NCI-H524 (cell line): ENCODE measurements around the gene ITPR1.

Source experiments
- DNase-seq, 2 experiments: peaks; one replicate each; lab custom pipeline; 2025; lab: John Stamatoyannopoulos, UW

The ITPR1 gene

DNA sequence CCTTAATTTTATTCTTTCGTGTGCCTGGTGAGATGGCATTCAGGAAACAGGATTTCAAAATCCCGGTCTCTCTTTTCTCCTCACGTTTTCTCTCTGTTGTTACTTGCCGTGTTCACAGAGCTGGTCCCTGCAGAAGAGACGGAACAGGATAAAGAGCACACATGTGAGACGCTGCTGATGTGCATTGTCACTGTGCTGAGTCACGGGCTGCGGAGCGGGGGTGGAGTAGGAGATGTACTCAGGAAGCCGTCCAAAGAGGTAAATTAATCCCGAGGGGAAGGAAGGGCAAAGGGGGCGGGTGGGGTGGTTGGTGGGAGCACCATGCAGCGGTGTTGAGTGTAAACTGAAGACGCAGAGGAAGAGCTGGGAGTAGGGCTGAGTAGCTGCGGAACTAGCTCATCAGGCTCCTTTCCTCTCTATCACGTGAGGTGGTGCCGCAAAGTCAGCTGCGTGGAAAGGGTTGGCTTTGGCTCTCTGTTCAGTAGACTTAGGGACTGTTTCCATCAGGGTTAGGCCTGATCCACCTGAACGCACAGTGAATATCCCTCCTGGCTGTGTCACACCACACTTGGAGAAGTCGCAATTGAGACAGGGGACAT, 321.3 kb downstream of the ITPR1 start:
- DNase-seq = no peak

DNA sequence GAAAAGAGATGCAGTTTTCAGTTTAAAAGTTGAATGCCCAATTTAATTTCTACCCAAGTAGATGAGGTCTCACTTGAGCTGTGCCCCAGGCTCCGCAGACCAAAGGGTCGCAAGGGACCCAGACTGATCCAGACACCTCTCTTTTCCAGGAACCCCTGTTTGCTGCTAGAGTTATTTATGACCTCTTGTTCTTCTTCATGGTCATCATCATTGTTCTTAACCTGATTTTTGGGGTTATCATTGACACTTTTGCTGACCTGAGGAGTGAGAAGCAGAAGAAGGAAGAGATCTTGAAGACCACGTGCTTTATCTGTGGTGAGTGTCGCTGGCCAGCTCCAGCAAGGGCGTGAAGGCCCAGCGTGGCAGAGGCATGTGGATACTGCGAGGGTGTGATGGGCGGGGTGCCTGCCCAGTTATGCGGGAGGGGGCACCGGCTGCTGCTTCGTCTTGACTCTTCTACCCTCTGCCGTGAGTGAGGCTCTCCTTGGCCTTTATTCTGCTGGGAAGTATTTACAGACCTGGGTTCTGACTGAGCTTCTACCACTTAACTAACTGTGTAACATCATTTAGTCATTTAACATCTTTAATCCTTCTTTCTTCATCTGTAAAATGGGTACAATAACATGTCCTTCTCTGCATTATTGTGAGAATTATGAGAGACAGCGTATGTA, 321.9 kb downstream of the ITPR1 start:
- no peak for DNase-seq

DNA sequence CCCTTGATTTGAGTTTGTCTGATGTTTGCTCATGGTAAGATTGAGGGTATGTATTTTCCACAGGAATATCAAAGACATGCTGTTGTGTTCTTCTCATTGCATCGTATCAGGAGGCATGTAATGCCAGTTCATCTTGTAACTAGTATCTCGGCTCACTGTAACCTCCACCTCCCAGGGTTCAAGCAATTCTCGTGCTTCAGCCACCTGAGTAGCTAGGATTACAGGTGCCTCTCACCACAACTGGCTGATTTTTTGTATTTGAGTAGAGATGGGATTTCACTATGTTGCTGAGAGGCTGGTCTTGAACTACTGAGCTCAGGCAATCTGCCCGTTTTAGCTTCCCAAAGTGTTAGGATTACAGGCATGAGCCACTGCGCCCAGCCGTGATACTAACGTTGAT, 323.2 kb downstream of the ITPR1 start:
- DNase-seq = no peak

DNA sequence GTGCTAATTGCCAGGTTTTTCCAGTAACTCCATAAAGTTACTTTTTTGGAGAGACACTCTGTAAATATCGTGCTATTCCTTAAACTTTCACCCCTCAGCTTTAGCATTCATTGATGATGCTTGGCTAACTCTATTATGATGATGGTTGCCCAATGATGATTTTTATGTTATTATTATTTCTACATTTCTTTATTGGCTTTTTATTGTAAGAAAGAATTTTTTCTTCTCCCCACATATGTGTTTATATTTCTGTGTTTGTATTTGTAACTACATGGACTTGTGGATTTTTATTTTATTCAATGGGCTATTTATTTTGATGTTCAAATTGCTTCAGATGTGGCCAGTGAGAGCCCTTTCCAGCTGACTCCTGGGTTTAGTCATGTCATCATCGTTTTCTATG, 323.6 kb downstream of the ITPR1 start:
- no peak for DNase-seq

- no peak for DNase-seq
These were observed 324.0 kb downstream of the ITPR1 start for GRCh38 chr3:4817128-4817527.

DNA sequence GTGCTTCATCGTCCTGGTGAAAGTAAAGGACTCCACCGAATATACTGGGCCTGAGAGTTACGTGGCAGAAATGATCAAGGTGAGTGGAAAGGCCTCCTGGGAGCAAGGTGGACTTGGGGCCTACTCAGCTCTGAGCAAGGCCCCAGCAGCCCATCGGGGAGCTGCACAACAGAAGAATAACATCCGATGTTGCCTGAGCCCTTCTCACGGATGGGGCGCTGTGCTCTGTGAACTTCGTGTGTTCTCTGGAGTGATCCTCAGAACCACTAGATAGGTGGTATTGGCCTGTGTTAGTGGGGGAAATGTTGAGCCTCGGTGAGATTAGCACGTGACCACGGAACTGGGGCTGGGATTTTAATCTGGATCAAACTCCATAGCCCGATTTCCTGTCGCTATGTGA, 325.0 kb downstream of the ITPR1 start:
- no peak for DNase-seq

DNA sequence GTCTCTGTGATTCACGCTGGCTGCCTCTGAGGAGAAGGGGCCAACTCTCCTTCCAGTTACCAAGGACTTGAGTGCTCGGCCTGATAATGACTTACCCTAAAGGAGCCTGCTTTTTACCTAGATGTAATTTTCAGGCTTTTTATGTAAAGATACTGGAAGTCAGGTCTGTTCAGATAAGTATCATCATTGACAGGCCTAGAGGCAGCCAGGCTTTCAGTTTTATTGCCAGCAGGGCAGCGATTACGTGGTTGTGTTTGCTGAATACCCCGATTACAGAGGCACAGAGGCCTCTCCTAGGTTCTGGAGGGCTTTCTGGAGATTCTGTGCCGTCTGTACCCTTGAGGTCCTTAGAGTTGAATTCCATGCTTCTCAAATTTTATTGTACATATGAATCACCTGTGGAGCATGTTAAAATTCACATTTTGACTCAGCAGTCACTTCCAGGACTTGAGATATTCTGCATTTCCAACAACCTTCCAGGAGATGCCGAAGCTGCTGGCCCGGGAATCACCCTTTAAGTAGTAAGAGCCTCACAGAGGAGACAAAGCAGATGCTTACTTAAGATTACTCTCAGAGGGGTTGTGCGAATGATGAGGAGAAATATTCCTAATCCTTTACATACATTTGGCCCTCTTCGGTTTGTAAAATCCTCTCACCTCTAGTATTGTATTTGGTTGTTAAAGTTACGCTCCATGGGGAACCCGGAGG, 326.0 kb downstream of the ITPR1 start:
- DNase-seq = no peak

DNA sequence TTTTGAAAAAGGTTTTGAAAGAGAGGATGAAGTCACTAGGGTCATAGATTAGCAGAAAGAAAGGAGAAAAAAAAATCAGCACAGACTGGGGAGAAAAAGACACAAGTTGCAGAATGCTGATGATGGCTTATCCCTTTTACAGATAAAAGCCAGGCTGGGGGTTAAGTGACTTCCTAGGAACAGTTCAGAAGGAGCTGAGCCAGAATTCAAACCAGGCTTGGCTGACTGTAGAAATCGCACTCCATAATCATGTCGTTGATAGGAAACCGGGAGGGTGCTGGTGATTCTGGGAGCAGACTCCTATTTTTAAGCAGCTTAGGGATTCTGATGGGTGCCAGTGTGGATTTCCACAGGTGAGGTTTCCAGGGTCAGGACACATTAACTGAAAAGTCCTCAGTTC, 326.6 kb downstream of the ITPR1 start:
- DNase-seq = no peak

GRCh38 chr3:4820296-4821121, 327.4 kb downstream of the ITPR1 start:
- DNase-seq = no peak

DNA sequence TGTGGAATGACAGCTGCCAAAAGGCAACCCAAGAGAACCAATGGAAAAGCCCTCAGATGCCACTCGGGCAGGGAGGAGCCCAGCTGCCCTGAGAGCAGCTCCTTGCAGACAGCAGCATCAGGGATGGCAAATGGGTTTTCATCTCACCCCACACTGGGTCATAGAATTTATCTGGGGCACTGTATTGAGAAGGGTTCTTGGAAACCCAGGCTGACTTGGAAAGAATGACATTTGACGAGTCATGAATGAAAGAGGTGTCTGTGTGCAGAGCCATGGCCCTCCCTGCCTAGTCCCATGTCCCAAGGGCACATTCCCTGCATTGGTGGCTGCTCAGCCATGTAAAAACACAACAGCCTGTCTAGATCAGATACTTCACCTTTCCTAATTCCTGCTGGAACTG, 328.2 kb downstream of the ITPR1 start:
- no peak for DNase-seq

DNA sequence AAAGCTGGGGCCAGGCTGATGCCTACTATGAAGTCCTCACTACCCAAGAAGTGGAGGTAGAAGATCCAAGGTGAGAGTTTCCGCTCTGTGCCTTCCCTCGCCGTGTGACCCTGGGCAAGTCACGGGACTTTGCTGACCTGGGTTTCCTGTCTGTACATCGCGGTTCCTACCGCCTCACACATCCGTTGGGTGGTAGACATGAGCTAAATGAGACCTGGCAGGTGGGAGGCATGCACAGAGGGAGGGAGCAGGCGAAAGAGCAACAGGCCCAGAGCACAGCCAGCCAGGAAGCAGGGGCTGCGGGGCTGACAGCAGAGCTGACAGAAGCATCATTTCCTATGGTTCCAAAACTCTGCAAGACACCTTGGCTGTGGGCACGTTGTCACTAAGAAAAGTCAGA, 328.8 kb downstream of the ITPR1 start:
- DNase-seq = no peak

GRCh38 chr3:4822568-4822967, 329.4 kb downstream of the ITPR1 start:
- no peak for DNase-seq

GRCh38 chr3:4823385-4823784, 330.2 kb downstream of the ITPR1 start:
- no peak for DNase-seq

GRCh38 chr3:4823986-4824925, 331.1 kb downstream of the ITPR1 start:
- no peak for DNase-seq

GRCh38 chr3:4824926-4825325, 331.8 kb downstream of the ITPR1 start:
- no peak for DNase-seq

DNA sequence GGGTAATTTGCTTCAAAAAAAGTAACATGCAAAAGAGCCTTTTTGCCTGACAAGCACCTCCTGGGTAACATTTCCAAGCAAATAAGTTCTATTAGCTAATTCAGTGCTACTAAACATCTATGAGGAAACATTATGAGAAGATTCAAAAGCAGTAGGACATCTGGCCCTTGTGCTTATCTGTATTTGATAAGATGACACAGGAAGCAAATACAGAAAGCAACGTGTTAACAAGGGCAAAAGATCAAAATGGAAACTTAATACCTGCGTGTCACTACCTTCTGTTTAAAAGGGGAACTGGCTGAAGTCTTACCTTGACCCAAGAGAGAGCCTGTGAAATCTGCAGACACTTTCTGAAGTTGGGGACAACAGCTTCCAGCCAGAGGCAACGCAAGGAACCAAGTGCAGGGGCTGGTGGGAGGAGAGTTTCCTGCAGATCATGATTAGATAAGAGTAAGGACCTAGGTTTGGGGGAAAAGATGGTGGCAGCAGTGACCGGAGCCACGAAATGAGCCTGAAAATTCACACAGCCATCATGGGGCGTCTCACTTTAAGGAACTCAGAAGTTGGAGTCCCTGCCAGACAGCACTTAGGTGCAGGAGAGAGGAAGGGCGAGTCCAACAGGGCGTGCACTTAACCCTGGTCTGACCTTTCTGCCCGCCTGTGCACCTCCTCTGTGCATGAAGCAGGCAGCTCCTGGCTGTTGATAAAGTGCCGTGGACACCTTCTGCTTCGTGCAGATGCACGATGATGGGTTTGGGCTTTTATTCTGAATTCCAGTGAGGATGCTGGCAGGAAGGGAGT, 332.5 kb downstream of the ITPR1 start:
- no peak for DNase-seq

DNA sequence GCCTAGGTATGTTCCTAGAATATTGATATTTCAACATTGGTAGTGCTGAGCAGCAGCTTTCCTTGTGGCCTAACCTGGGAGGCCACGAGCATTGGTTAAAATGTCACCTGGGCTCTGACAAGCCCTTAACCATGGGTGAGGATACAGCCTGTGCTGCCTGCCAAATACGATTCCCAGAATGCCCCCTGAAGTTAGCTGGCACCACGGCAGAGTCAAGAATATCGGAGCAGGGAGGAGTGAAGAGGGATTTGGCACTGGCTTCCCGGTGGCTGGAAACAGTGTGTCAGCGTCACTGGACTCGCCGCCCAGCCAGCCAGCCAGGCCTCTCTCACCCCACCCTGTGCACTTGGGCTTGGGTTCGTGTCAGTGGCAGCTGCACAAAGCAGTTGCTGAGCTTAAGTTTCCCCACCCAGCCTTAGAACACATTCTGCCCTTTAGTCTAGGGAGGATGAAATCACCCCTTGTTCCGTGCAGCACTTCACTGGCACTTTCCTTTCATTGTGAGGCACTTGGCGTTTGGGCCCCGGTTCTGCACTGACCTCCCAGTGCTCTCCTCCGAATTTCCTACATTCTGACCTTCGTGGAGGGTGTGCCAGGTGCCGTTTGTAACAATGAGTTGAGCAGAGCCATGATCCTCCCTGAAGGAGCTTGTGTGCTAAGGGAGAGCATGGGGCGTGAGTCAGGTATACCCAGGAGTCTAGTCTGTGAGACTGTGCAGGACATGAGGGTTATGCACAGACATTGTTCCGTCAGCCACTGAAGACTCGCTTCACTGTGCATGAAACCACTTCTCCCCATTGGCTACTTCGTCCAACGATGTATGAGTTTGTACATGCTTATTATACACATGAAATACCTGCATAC, 333.3 kb downstream of the ITPR1 start:
- no peak for DNase-seq

GRCh38 chr3:4827767-4828166, 334.6 kb downstream of the ITPR1 start:
- DNase-seq = no peak

DNA sequence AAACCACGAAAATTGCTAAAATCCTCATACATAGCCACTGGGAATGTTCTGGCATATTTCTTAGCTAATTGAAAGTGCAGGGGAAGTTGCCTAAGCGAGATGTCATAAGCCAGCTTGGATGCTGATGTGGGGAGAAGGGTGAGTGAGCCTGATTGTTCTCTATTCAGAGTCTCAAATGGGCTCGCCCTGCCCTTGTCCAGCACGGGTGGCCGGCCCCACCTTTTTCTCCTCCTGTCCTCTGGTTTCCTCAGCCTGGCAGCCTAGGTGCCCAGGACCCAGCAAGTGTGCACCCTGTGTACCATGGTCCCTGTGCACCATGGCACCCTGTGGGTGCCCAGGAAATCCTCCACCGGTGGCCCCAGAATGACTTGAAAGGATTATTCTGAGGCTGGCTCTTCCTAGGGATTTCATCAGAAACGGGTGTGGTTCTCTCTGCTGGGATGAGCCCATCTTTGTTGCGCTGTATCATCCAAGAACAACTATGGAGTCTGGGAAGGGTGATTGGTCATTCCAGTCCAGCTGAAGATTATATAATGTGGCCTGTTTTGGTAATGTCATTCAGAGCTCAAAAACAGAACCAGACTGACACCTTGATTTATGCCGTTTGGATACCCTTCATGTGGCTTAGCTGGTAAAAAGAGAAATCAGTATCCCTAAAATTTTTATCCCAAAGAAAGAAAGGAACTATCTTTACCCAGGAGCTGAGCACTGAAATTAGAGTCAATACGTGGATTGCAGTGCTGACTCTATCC, 335.3 kb downstream of the ITPR1 start:
- no peak for DNase-seq
